ENCODE measurements around the gene XXYLT1.

Gene XXYLT1

DNA sequence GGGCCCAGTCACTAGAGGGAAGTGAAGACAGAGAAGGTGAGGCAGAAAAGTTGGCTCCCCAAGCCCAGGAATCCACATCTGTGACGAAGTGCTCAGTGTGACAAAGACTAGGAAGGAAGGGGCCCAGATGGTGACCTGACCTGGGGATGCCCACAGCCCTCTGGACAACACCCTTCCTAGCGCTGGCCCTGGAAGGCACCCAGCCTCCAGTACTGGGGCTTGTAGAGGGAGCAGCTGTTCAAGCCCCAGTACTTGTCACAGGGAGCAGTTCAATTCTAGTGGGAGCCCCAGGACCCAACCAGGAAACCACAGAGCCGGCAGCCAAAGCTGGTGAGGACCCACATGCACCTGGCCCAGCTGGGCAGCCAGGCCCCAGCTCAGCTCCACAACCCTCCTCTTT lies 190.8 kb downstream of the XXYLT1 start:
- H3K9me3 Mint-ChIP-seq (ENCODE audit: low read depth) = no peaks in the 10 kb centered on the region
- no peaks in the 10 kb centered on the region for H3K27me3 Mint-ChIP-seq
- H3K36me3 Mint-ChIP-seq = no peaks in the 10 kb centered on the region
- H3K4me3 Mint-ChIP-seq = no peak overlapping the region
- H3K4me1 Mint-ChIP-seq (ENCODE audit: low read depth) = peaks cover 5% of the 10 kb centered on the region
- H3K27ac Mint-ChIP-seq = no peak overlapping the region

GRCh38 chr3:195079636-195080035 lies 191.3 kb downstream of the XXYLT1 start:
- no peaks in the 10 kb centered on the region for H3K9me3 Mint-ChIP-seq (ENCODE audit: low read depth)
- H3K4me3 Mint-ChIP-seq = no peak overlapping the region
- no peaks in the 10 kb centered on the region for H3K36me3 Mint-ChIP-seq
- no peak overlapping the region for H3K27ac Mint-ChIP-seq
- H3K27me3 Mint-ChIP-seq = no peaks in the 10 kb centered on the region
- peaks cover 5% of the 10 kb centered on the region for H3K4me1 Mint-ChIP-seq (ENCODE audit: low read depth)

- H3K36me3 Mint-ChIP-seq = no peaks in the 10 kb centered on the region
- no peak overlapping the region for H3K4me3 Mint-ChIP-seq
- no peaks in the 10 kb centered on the region for H3K9me3 Mint-ChIP-seq (ENCODE audit: low read depth)
- no peak overlapping the region for H3K27ac Mint-ChIP-seq
- H3K27me3 Mint-ChIP-seq = no peaks in the 10 kb centered on the region
- peaks cover 5% of the 10 kb centered on the region for H3K4me1 Mint-ChIP-seq (ENCODE audit: low read depth)
These were observed 192.0 kb downstream of the XXYLT1 start for GRCh38 chr3:195078891-195079440.

GRCh38 chr3:195077611-195078540 lies 193.1 kb downstream of the XXYLT1 start:
- no peaks in the 10 kb centered on the region for H3K36me3 Mint-ChIP-seq
- H3K27me3 Mint-ChIP-seq = no peaks in the 10 kb centered on the region
- peaks cover 5% of the 10 kb centered on the region for H3K4me1 Mint-ChIP-seq (ENCODE audit: low read depth)
- H3K27ac Mint-ChIP-seq = no peak overlapping the region
- H3K9me3 Mint-ChIP-seq (ENCODE audit: low read depth) = no peaks in the 10 kb centered on the region
- no peak overlapping the region for H3K4me3 Mint-ChIP-seq

GRCh38 chr3:195076981-195077610 lies 193.9 kb downstream of the XXYLT1 start:
- Mint-ChIP-seq H3K36me3 (no peaks in the 10 kb centered on the region), H3K4me3 (no peak overlapping the region), H3K27ac (no peak overlapping the region), H3K9me3 (ENCODE audit: low read depth) (no peaks in the 10 kb centered on the region), H3K4me1 (ENCODE audit: low read depth) (peaks cover 5% of the 10 kb centered on the region), H3K27me3 (no peaks in the 10 kb centered on the region)

- Mint-ChIP-seq H3K27ac (no peak overlapping the region), H3K9me3 (ENCODE audit: low read depth) (no peaks in the 10 kb centered on the region)
These were observed 194.8 kb downstream of the XXYLT1 start for GRCh38 chr3:195075941-195076875.

DNA sequence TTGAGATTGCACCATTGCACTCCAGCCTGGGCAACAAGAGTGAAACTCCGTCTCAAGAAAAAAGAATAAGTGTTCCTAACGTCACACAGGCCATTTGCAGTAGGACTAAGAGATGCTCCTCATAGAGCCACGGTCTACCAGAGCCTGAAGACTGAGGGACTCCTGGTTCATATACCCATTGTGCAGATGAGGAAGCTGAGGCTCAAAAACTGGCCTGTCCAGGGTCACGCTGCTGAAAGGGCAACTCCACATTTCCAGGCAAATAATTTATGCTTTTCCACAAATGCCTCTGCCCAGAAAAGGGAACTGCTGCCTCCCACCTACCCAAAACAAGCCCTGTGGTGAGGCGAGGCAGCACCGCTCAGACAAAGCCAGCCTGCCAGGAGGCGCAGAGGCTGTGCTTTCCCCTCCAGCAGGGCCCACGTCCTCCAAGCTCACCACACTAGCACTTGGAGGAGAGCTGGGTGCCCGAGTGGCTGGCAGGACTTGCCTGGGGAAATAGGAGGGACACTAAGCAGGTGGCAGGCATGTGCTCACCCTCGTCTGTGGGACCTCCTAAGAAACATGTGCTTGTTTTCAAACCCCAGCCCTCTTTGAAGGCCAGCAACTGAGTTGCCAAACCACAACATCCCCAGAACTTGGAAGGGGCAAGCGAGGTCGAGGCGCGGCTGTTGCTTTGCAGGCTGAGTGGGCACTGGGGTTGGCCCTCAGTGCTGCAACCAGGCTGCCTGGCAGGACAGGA lies 195.6 kb downstream of the XXYLT1 start:
- Mint-ChIP-seq H3K27ac (no peak overlapping the region), H3K27me3 (no peaks in the 10 kb centered on the region), H3K36me3 (no peaks in the 10 kb centered on the region), H3K4me3 (no peak overlapping the region), H3K4me1 (ENCODE audit: low read depth) (peaks cover 3% of the 10 kb centered on the region), H3K9me3 (ENCODE audit: low read depth) (no peaks in the 10 kb centered on the region)

More at GRCh38 chr3:195075941-195076875, 194.8 kb downstream of the XXYLT1 start:
- Mint-ChIP-seq H3K4me1 (ENCODE audit: low read depth) (peaks cover 3% of the 10 kb centered on the region), H3K36me3 (no peaks in the 10 kb centered on the region), H3K4me3 (no peak overlapping the region), H3K27me3 (no peaks in the 10 kb centered on the region)

DNA sequence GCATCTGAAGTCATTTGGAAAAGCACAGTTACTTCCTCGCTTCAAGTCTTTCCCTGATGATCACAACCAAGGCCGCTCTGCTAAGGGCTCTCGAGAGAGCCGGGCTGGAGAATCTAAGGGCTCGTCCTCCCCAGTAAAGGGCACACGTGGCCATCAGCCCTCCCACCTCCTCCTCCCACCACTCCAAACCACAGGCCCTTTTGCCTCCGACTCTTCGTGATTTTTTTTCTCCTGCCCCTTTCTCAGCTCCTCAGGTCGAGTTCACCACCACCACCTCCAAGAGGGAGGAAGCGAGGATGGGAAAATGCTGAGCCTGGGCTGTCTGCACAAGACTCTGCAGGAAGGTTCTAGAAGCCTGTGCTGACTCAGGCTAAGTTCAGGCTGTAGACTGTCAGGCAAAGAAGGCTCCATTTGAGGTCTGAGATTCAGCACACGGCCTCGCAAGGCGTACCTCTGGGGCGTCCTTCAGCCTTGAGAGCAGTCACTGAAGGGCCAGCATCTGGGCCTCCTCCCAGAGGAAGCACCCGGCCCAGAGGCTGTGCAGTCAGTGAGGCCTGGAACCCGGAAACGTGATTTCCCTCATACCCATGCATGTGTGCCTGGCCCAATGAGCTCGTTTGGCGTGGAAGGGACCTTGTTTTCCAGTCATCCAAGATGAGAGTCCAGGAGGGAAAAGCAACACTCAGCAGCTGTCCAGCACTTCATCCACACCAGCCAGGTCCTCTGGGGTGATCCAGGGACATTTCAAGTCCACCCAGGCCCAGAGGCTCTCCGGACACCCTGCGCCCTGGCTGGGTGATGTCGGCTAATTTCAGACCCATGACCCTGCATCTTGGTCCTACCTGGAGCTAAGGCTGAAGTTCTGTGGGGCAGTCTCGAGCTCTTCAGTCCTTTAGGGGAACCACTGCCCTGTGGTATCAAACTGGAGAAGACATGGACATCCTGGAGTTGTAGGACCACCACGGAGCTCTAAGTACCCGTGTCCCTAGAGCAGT lies 196.8 kb downstream of the XXYLT1 start:
- Mint-ChIP-seq H3K9me3 (ENCODE audit: low read depth) (no peaks in the 10 kb centered on the region), H3K27ac (no peak overlapping the region), H3K4me3 (no peak overlapping the region), H3K4me1 (ENCODE audit: low read depth) (peaks cover 1% of the 10 kb centered on the region), H3K36me3 (no peaks in the 10 kb centered on the region), H3K27me3 (no peaks in the 10 kb centered on the region)

GRCh38 chr3:195072916-195073564 lies 197.9 kb downstream of the XXYLT1 start:
- H3K36me3 Mint-ChIP-seq = peaks cover 6% of the 10 kb centered on the region
- H3K4me3 Mint-ChIP-seq = no peak overlapping the region
- H3K4me1 Mint-ChIP-seq (ENCODE audit: low read depth) = no peaks in the 10 kb centered on the region
- H3K27me3 Mint-ChIP-seq = no peaks in the 10 kb centered on the region
- H3K9me3 Mint-ChIP-seq (ENCODE audit: low read depth) = no peaks in the 10 kb centered on the region
- no peak overlapping the region for H3K27ac Mint-ChIP-seq

GRCh38 chr3:195071916-195072820 lies 198.8 kb downstream of the XXYLT1 start:
- Mint-ChIP-seq H3K36me3 (peaks cover 10% of the 10 kb centered on the region), H3K4me3 (no peak overlapping the region), H3K27ac (no peak overlapping the region), H3K27me3 (no peaks in the 10 kb centered on the region), H3K4me1 (ENCODE audit: low read depth) (no peaks in the 10 kb centered on the region), H3K9me3 (ENCODE audit: low read depth) (no peaks in the 10 kb centered on the region)

DNA sequence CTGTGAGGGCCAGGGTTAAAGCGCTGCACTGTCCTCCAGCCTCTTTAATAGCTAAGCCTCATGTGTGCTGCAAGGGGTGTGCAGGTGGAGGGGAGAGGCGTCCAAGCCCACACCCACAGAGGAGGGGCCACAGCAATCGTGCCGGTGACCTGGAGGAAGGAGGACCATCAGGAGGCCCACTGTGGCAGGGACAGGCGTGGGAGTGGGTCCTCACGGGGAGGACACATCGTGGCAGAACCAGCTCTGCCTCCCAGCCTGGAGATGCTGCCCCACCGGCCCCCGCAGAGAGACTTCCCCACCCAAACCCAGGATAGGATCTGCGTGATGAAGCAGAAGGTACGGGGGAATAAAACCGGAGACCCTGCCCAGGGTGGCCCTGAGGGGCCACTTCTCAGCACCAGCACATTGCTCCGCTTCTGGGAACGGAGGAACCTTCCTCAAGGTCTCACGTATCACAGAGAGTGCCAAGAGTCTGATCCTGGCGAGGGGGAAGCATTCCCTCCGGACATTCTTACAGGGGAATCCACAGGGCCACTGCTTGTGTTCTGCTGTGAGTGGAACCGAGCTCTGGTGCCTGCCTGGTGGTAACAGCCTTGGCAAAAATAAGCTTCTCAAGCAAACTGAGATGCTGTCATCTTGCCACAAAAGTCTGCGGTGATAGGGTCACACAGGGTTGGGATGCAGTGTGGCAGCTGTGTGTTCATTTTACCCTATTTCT lies 199.8 kb downstream of the XXYLT1 start:
- H3K4me3 Mint-ChIP-seq = no peak overlapping the region
- H3K27me3 Mint-ChIP-seq = no peaks in the 10 kb centered on the region
- H3K36me3 Mint-ChIP-seq = peaks cover 10% of the 10 kb centered on the region
- H3K9me3 Mint-ChIP-seq (ENCODE audit: low read depth) = no peaks in the 10 kb centered on the region
- no peak overlapping the region for H3K27ac Mint-ChIP-seq
- H3K4me1 Mint-ChIP-seq (ENCODE audit: low read depth) = no peaks in the 10 kb centered on the region
